HG03565 (cell line): ENCODE measurements around the gene DDX54.
"Not testable (repeated sequence)": the region's sequence is repeated elsewhere in the genome, so short reads cannot be mapped to it uniquely, and the experiment has no call there.

Source experiments
- ATAC-seq: cut with Tn5 transposase; IDR thresholded peaks from one replicate; pipeline ENCODE4 v1.9.1; 2021; ENCODE audit warnings: mild to moderate bottlenecking, moderate library complexity; ENCODE audit not compliant: unreplicated experiment

The DDX54 gene

DNA sequence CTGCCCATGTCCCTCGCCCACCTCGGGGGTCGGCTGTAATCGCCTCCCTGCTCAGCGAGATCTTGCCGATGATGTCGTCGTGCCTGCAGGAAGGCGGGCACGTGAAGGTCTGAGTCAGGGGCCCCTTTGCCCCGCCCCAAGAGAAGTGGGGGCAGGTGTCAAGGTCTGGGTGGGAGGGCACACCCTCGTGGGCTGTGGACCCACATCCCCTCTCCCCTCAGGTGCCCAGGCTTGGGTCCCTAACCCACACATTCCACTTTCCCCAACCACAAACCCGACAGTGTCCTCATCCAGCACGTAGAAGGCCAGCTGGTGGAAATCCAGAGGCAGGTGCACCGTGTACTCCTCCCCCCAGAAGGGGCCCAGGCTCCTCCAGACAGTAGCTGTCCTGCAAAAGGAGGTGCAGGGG is 57.5 kb downstream of the DDX54 start:
- ATAC-seq = no peak

DNA sequence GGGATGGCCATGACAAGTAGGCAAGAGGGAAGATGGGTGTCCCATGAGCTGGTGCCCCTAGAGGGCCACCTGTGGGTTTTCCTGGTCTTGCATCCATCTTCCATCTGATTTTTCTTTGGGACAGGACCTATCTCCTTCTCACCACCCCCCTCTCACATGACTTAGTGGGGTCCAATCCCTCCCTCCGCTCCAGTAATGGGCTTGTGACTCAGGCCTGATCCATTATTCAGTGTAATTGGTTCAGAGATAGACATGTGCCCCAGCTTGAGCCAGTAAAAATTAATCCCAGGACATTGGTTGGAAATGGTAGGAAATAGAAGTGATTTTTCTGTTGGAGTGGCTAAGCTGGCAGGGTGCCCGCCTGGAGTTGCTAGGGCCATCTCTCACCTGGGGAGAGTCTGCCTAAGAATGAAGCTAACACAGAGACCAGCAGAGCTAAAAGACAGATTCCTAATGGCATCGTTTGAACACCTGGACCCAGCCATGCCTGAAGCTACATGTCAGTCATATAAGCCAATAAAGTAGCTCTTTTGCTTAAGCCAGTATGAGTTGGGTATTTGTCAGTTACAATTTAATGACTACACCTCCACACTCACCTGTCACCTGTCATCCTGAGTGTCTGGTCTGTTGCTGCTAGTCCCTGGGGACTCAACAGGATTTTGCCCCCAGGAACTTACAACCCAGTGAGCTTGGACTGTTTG is 64.5 kb downstream of the DDX54 start:
- ATAC-seq = no peak

DNA sequence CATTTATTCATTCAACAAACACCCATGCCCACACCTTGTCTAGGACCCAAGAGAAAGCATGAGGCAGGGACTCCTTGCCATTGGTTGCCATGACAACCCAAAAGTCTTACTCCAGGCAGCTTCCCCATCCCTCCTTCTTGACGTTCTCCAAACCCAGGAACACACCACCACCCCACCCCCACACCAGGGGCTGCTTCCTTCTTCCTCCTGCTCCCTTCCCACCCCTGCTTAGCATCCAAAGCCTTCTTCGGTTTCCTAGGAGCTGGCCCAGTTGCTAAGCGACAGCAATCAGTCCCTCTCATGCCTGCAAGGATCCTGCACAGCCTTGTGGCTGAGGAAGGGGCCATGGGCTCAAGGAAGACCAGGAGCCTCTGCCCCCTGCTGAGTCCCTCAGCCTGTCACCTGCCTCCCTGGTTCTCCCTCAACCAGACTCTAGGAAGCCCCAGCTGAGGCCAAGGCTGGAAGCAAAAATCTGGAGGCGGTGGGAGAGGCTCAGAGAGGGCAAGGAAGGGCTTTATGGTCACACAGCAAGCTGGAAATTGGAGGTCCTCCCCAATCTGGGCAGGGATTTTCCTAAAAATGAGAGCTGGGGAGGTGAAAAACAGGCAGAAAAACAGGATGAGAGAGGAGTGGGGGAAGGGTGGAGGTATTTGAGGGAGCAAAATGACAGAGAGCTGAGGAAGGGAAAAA is 65.2 kb downstream of the DDX54 start:
- ATAC-seq = no peak

DNA sequence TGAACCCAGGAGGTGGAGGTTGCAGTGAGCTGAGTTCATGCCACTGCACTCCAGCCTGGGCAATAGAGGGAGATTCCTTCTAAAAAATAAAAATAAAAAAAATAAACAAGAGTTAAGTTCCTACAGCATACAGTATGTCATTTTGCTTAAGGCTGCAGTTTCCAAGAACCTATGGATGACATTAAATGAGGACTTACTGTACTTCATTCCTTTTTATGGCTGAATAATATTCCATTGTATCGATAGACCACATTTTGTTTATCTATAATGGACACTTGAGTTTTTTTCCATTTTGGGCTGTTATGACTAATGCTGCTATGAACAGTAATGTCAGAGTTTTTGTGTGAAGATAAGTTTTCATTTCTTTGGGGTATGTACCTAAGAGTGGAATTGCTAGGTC is 67.1 kb downstream of the DDX54 start:
- no peak for ATAC-seq

DNA sequence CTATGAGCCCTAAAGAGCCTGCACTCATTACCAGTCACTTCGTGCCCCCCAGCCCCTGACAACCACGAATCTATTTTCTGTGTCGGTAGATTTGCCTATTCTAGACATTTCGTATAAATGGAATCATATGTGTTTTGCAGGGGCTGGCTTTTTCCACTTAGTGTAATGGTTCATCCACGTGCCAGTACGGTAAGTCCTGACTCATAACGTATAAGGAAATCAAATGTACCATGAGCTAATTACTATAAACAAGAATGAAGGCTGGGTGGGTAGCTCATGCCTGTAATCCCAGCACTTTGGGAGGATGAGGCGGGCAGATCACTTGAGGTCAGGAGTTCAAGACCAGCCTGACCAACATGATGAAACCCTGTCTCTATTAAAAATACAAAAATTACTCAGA is 67.6 kb downstream of the DDX54 start:
- not testable (repeated sequence) for ATAC-seq

DNA sequence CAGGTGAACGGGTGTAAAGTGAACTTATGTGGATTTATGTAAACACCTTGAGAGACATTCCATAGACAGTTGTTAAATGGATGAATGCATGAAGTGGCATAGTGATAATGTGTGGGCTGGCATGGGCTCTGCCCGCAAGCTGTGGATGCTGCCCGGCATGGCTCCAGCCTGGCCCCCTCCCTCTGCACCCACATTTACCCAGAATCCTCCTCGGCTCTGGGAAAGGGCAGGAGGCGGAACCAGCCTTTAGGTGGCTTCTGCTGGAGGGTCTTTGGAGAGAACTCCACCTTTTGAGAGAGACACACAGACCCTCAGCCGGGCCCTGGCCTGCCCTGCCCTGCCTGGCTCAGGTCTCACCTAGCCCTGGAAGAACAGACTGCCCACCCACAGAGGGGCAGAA is 68.4 kb downstream of the DDX54 start:
- ATAC-seq = no peak

DNA sequence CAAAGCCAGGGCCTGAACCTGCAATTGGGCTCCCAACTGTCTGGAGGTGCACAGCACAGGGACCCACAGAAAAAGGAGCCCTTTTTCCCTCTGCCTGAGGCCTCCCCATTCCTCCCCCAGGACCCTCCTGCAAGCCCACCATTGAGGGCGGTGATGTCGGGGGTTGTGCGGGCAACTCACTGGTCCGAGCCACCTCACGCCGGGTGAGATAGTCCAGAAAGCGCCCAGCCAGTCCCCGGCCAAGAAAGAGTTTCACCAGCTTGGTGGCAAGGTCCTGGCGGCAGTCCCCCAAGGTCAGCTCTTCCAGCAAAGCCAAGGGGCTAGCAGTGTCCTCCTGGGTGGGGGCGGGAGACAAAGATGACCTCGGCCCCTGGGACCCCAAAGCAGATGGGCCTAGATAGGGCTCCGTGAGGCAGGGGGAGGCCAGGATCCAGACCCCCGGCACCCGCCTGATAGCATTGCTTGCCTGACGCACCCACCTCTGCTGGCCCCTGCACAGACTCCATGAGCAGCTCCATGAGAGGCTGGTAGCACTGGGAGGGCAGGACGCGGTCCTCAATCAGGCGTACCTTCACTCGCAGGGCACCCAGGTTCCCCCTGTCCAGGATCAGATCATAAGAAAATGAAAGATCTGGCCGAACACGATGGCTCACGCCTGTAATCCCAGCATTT is 69.7 kb downstream of the DDX54 start:
- no peak for ATAC-seq

DNA sequence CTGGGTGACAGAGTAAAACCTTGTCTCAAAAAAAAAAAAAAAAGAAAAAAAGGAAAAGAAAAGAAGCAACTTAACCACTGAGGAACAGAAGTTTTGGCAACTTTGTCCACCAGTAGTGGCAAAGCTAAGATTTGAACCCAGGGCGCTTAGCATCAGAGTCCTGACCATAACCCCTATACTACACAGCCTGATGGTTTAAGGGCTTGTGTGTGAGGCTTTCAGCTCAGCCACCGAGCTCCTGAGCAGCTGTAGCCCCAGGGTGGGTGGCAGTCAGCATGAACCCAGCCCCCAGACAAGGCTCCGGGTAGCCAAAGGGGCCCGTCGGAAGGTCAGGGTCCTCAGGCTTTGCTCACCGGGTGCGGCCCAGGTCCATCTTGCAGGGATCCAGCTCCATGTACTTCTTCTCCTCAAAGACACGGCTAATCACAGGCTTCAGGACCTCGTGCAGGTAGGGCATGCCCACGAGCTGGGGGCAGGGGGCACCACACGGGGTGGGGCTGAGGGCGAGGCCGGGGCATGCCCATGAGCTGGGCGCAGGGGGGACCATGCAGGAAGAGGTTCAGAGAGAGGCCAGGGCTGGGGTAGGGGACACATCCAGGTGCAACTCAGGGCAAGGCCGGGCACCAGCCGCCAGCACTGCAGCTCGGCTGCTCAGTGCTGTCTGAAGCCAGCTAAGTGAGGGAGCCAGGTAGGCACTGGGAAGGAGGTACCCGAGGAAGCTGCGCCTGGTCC is 70.7 kb downstream of the DDX54 start:
- no peak for ATAC-seq

DNA sequence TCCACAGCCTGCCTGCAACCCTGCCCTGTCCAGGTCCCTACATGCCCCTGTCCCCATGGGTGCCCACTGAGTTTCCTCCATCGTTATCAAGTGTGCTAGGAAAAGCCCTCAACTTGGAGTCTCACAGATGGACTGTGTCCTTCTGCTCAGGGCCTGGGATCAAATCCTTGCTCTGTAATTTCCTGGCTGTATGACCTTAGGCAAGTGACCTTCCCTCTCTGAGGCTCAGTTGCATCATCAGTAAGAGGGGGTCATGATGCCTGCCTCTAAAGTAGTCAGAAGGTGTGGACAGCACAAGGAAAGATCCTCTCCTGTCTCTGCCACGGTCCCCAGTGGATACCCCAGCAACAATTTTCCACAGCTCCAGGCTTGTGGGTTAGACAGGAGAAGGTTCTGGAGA is 71.9 kb downstream of the DDX54 start:
- ATAC-seq = no peak

DNA sequence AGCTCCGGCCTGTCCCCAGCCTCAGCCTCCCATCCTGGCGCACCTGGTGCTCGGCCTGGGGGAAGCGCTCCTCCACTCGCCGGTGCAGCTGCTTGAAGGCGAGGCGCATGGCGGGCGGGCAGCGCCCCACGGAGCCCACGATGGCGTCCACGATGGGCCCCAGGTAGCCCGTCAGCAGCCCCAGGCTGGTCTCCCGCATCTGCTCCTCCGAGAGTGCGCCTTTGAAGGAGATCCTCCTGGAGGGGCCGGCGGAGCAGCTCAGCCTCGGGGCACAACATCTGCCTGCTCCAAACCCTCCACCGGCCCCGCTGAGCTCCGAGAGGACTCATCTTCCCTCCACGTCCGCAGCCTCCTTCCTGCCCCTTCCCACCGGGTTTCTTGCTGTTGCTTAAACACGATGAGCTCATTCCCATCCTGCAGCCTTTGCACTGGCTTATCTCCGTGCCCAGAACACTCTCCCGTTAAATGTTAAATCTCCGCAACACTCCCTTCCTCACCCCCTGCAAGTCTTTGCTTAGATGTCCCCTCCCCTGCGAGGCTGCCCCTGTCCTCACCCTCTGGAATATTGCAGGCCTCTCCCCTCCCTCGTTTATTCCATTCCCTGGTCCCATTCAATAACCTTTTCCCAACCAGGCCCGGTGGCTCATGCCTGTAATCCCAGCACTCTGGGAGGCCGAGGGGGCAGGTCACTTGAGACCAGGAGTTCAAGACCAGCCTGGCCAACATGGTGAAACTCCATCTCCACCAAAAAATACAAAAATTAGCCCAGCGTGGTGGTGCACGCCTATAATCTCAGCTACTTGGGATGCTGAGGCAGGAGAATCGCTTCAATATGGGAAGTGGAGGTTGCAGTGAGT is 73.0 kb downstream of the DDX54 start:
- no peak for ATAC-seq

DNA sequence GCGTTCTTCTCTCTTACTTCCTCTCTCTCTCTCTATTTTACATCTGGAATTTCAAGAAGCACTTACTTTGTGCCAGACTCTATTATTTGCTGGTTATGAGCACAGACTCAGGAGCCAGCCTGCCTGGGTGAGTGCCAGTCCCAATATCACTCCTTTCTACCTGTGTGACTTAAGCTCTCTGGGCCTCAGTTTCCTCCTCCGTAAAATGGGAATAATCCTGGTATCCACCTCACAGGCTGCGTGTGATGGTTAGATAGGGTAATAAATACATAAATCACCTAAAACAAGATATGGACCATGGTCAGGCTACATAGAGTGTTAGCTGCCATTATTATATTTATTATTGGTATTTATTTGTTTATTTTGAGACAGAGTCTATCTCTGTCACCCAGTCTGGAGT is 74.0 kb downstream of the DDX54 start:
- ATAC-seq = no peak

DNA sequence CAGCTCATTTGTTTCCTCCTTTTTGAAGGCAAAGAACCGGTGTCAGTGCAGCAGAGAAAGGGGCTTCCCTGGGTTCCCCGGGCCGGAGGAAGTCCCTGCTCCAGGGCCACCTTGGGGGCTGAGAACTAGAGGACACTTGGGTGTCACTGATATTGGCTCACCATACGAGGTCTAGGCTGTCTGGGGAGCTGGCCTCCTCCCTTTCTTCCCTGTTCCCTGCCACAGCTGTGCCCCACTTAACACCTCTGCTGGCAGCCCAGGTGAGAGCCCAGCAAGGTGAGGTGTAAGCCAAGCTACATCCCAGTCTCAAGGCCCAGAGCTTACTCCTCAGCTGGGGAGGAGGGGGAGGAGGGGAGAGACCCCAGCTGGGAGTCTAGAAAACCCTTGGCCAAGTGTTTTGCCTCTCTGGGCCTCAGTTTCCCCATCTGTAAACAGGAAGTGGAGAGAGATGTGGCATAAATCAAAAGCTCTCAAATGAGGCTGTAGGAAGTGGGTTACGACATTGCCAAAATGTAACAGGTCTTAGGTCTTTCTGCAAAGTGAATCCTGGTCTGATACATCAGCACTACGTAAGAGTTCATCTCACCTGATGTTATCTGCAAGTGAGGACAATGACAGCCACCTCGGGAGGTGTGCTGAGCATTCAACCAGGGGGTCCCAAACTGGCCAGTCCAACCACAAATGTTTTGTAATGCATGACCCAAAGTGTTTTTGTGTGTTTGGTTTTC is 75.2 kb downstream of the DDX54 start:
- no peak for ATAC-seq

DNA sequence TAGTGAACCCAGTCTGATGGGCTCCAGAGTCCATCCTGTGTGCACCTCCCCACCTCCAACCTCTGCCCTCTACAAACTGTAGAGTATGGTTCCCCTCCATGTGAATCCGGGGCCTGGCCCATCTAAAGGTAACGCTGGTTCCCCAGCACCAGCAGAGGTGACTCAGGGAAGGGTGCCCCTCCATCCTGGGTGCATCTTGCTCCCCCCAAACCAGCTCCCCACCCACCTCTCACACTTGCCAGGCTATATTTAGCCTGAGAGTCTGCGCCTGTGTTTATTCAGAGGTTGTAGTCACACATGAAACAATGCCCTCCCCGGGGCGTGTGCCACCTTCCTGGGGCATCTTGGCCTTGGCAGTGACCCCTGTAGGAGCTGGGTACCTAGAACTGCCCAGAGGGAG is 75.9 kb downstream of the DDX54 start:
- no peak for ATAC-seq

DNA sequence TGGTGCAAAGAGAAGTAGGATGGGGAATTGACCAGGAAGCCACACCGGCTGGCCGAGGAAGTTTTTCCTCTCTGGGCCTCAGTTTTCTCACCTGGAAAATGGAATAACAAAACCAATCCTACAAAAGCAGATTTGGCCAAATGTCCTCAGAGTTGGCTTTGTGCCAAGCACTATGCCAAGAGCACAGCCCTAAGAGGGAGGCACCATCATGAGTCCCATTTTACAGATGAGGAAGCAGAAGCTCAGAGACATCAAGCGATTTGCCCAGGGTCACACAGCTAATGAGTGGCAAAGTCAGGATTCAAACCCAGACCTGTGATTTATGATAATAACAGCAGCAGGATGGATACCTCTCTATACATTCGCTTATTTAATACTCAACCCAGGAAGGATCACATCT is 77.0 kb downstream of the DDX54 start:
- no peak for ATAC-seq
